NCI-H2107 (cell line): Measurements from ENCODE around the gene ERVW-1.

Source experiments
- DNase-seq: peaks from one replicate; lab custom pipeline; 2025; lab: John Stamatoyannopoulos, UW

ERVW-1 gene

GRCh38 chr7:92423710-92424131 lies 54.0 kb downstream of the ERVW-1 start:
- DNase-seq: no peak

- DNase-seq: no peak
These were observed 54.8 kb downstream of the ERVW-1 start for GRCh38 chr7:92422926-92423325.

GRCh38 chr7:92421676-92422435 lies 55.9 kb downstream of the ERVW-1 start:
- DNase-seq: no peak
